HG03159 (cell line): ENCODE data around the gene TWIST2.

Experiments used
- ATAC-seq: cut with Tn5 transposase; IDR thresholded peaks from one replicate; pipeline ENCODE4 v1.9.1; 2021; ENCODE audit warnings: mild to moderate bottlenecking, moderate library complexity; ENCODE audit not compliant: unreplicated experiment

The TWIST2 gene

DNA sequence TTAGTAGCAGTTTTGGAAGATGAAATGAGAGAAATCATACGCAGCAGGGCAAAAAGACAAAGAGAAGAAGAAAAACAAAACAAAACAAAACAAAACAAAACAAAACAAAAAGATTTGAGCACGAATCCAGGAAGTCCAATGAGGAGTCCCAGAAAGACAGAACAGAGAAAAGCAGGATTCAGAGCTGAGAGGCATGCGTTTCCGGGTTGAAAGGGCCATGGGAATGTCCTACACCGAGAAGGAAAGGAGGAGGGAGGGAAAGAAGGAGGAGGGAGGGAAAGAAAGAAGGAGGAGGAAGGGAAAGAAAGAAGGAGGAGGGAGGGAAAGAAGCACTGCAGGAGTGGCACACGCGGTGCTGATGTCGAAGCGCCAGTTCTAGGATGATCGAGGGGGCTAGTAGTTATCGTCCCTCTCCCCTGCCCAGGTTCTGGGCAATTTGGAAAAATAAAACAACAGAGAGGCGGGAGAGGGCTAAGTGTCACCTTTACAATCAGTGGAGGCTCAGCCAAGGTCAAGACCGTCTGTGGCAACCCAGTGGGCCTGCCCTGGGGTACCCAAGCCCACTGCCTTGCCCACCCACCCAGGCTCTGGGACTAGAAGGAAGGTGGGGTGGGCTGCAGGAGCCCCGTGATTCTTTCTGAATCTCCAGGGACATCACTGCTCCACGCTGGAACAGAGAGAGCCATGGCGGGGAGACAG lies 68.4 kb downstream of the TWIST2 start:
- ATAC-seq, result no peak

- no peak for ATAC-seq
These were observed 69.1 kb downstream of the TWIST2 start for GRCh38 chr2:238916875-238917590.

GRCh38 chr2:238919307-238919706 lies 71.4 kb downstream of the TWIST2 start:
- ATAC-seq, result no peak

DNA sequence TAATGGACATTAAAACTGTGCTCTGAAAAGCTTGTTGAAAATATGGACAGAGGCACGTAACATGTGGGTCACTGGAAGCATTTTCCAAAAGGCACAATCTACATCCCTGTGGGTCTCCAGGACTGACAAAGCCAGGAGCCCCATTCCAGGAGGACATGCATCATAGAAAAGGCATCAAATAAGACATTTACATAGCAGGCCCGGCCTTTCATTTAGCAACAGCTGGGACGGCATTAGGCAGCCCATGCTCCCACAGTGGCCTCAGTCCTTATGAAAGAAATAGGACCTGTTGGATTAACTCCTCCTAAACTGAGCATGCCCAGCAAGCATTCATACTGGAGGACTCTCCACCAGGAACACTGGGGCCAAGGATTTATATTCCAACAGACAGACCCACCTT lies 72.2 kb downstream of the TWIST2 start:
- ATAC-seq, result no peak

DNA sequence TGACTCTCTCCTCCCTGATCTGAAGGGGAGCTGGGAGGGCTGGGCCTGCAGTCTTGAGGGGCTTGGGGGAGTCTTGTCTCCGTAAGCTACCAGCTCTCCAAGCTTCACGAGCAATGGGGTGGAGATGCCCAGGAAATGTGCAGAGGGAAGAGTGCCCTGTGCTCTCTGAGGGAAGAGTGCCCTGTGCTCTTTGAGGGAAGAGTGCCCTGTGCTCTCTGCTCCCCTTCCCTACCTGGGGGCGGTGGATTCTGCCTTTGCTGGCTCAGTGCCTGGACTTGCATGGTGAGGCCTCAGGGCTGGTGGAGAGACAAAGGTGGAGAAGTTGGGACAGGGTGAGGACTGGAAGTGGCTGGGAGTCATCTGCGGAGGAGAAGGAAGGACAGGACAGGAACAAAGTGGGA lies 72.7 kb downstream of the TWIST2 start:
- no peak for ATAC-seq

DNA sequence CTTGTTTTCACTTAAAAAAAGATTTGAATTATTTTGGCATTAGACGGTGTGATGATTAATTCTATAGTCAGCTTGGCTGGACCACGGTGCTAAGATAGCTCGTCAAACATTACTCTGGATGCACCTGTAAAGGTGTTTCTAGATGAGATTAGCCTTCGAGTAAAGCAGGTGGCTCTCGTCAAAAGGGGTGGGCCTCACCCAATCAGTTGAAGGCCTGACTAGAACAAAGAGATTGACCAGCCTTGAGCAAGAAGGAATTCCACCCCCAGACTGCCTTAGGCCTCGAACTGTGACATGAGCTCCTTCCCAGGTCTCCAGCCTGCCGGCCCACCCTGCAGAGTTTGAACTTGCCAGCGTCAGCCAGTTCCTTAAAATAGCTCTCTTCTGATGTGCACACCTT lies 73.4 kb downstream of the TWIST2 start:
- no peak for ATAC-seq

DNA sequence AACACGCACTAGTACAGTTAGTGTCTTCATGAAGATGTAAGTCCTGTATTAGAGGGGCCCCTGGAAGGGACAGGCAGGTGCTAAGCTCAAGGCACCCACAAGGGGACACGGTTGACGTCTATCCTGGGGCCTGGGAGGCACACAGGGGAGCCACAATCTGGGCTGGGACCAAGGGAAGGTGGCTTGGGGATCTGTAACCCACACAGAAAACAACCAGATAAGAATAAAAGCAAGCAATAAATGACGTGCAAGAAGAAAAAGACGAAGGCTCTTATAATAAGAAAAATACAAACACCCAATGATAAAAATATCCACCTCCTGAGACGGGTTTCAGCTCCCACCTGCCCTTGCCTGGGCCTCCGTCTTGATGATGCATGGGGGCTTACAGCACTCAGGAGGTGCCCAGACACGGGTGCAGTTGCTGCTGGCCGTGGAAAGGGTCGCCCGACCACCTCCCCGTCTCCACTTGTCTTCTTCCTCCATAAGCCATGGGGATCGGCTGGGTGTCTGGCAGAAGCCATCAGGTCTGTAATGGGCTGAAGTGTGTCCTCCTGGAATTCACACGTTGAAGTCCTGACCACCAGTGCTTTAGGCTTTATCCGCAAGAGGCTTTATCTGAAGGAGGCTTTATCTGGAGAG lies 73.9 kb downstream of the TWIST2 start:
- no peak for ATAC-seq

GRCh38 chr2:238922435-238922834 lies 74.5 kb downstream of the TWIST2 start:
- no peak for ATAC-seq

DNA sequence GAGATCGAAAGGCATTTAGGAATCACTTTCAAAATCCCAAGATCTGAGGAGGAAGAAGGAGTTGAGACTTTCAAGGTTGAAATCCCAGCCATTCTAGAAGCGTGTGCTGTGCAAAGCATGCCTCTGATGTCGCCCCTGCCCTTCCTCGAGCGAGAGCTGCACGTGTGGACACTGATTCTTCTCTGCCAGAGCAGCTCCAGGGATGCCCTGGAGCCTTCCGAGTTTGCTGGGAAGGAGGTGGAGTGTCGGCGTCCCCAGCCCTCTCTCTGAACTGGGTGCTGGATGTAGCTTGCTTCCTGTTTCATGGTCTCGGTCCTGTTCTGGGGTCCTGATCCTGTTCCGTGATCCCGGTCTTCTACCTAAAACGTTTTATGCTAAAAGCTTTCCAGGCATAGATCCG lies 76.1 kb downstream of the TWIST2 start:
- ATAC-seq, result no peak

- no peak for ATAC-seq
These were observed 76.9 kb downstream of the TWIST2 start for GRCh38 chr2:238924796-238925195.

DNA sequence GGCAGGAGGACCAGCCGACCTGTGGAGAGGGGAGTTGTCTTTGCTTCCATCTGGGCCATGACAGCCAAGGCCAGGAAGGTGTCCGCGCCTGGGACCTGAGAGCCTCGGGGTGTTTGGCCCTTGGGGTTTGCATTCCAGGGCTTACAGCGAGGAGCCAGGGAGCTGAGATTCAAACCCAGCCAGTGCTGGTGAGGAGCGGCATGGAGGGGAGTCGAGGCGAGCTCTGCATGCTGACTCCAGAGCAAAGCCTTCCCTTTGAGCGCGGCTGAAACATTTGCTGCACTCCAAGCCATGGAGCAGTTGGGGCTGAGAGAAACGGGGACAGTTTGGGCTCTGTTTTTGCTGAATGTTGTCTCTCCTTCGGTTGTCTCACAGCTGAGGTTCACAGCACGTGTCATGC lies 77.4 kb downstream of the TWIST2 start:
- ATAC-seq, result no peak

DNA sequence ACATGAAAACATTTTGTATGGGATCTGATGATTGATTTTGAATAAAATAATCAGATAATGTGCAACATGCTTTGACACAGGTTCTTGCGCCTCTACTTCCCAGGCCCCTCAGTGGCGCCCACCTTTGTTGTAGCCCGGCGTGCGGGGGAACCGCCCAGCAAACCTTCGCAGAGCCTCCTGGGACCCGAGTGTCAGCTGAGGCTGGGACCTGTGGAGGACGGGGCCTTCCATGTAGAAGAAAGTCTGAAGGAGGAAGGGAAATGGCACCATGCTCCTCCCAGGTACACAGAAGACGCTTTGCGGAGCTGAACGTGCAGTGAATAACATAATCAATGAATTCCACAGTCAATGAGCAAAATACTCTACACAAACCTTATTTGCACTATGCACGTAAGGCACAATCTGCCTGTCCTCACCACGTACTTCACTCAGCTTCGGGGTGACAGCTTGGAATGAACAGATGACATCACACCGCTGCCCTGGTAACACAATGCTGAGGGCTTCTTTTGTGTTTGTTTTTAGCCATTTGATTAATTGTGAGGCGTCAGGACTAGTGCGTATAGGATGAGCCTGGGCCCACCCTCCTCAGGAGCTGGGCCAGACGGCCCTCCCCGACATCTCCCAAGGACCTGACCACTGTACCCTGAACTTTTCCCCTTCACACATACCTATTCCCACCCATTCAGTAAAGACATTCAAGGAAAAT lies 78.1 kb downstream of the TWIST2 start:
- no peak for ATAC-seq

DNA sequence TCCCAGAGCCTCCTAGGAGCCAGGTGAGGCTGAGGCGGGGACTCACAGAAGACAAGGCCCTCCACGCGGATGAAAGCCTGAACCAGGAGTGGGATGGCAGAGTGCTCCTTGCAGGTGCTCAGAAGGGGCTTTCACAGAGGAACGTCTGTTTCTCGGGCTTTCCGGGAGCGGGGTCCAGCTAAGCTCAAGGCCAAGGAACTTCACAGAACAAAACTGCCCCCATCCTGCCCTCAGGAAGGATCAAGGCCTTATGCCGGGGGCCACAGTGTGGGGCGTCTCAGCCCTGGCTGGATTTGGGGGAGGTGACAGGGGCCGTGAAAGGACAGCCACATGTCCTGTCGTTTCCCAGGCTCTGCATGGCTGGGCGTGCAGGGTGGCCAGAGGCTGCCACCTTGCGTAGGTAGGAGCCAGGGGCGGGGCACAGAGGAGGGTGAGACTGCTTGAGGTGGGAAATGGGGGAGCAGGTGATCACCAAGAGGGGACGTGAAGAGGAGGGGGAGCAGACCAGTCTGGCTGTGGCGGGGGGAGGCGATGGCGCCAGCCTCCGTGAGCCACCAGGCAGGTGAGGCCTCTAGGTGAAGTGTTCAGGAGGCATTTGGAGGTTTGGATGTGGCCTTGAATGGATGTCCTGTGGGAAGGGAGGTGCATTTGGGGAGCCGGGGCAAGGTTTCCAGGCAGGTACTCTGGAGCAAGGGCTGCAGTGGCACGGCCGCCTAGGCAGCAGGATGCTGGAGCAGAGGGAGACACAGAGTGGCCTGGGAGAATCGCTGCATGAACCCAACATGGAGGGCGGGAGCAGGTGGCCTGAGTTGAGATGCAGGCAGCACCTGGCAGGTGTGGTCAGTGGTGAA lies 79.1 kb downstream of the TWIST2 start:
- no peak for ATAC-seq

- ATAC-seq, result no peak
These were observed 80.0 kb downstream of the TWIST2 start for GRCh38 chr2:238927746-238928519.

- no peak for ATAC-seq
These were observed 80.8 kb downstream of the TWIST2 start for GRCh38 chr2:238928520-238929241.

DNA sequence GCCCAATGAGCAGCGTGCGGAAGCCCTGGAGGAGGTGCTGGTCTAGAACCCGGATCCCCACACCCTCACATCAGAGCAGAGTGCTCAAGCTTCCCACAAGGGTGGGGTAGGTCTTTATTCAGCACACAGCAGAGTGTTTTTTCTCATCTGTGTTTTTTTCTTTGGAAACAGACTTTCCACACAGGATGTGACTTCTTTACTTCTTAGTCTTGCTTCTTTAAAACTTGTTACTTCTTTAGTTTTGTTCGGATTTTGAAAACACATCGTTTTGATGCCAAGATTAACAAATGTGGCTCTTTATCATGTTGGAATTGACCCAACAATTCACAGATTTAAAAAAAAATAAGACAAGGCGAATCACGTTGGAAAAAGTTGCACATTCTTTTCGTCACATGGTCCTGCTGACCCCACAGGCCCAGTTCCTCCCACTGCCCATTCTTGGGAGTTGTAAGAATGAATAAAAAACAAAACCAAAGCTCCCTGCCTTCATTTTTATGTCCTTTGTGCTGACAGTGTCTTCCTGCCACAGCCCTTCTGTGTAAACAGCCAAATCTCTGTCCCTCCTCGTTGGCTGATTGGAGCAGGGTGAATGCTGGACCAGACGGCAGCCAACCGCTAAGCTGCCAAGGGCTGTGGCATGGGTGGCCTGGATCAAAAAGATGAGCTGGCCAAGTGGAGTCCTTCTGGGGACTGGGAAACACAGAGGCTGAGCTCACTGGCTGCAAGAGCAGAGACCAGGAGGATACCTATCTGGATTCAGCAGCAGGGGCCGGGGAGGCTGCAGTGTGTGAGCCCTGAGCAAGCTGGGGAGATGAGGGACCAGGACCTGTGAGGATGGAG lies 81.6 kb downstream of the TWIST2 start:
- no peak for ATAC-seq

- no peak for ATAC-seq
These were observed 82.3 kb downstream of the TWIST2 start for GRCh38 chr2:238930216-238930615.
